ENCODE data around the gene SYVN1. TPM values are rescaled to one million over a fixed set of nuclear protein-coding genes. Genes with fewer than 3 reads are reported as not detected.

Gene SYVN1
- total RNA-seq, 1 experiment from 2014 or later: 45.9 TPM

DNA sequence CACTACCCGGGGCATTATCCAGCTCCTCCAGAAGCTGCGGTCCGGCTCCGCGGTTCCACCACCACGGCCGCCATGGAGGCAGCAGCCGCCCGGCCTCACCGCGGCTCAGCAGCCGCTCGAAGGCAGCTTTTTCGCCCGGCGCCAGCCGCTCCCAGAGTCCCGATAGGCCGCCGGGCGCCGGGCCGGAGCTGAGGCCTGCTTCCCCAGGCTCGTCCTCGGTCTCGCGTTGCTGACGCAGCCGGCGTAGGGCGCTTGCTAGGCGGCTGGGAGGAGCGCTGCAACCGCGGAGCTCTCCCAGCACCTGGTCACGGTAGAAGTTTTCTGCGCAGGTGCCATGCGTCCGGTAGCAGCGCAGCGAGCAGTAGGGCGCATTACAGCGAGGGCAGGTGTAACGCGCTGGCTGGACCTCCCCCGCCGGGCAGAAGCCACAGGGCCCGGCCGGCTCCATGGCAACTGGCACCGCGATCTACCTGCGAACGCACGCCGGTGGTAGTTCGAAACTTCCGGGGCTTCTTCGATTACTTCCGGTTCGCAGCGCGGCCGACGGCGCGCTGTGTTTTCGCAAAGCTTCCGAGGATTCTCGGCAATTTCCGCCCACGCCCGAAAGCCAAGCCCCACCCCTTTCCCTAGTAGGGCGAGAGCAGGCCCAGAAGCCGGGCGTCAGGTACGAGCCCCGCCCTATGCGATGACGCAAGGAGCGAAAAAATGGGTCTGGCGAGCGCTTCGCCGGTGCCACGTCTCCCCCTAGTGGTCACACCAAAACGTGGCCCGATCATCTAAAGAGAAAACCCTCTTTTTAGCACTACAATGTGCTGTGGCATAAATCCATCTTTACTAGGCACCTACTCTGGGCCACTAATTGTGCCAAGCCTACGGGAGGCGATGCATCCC lies 16.9 kb downstream of the SYVN1 start, which contains the start of gene ZNHIT2 (continued):
- TF ChIP-seq, protein P1, sequence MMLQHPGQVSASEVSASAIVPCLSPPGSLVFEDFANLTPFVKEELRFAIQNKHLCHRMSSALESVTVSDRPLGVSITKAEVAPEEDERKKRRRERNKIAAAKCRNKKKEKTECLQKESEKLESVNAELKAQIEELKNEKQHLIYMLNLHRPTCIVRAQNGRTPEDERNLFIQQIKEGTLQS (IDR thresholded peaks at IDR 0.05): no peak
- TF ChIP-seq FOSL1 (IDR thresholded peaks at IDR 0.05; ENCODE audit: low read depth) (no peak), EZH2 (IDR thresholded peaks at IDR 0.05) (no peak), ZFX (IDR thresholded peaks at IDR 0.05) (peak; percentile 100), EGR1 (IDR thresholded peaks at IDR 0.05; ENCODE audit: low read depth) (no peak), CEBPB (IDR thresholded peaks at IDR 0.05; ENCODE audit: low read depth) (no peak), RAD21 (IDR thresholded peaks at IDR 0.05; ENCODE audit: low read depth) (no peak)

DNA sequence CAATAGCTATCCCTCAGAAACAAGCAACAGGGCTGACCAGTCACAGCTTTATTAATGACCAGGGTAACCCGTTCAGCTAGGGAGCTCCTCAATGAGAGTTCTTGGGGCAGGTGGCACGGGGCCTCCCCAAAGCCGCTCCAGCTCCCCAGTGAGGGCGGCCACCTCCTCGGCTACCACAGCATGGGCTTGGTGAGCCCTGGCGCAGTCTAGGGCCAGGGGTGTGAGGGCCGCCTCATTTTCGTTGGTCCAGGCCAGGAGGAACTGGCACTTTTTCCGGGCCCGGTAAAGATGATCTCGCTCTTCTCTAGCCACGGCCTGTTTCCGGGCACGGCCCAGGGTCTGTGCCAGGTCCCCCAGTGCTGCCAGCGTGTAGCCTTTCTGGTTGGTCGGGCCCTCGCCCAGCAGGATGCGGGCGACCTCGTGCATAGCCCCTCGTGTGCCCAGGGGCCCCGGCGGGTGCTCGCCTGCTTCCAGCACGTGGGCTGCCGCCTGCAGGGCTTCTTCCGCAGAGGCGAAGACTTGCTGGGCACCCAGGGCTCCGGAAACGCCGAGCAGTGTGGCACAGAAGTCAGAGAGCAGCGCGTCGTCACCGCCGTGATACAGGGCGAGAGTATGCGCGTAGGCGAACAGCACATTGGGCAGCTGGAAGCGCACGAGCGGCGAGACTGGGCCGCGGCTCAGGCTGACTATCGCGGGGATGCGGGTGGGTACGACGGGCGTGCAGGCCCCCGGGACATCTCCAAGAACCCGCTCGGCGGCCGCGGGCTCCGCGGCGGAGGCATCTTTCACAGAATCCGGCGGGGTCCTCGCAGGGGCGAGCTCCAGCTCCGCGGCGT lies 17.7 kb downstream of the SYVN1 start:
- BruUV-seq (replicated peaks): no TSS peak
- ATAC-seq: peak; percentile 2; the same call in 1 of the 2 replicates
- ChIA-PET CTCF (interaction anchor here (1.0 kb wide), 1 partner anchor 102 kb away, joined by 3 read pairs; no protein-coding TSS in a partner anchor), RAD21 (ENCODE audit: low non-redundant PET in 1 of 2, low total read pairs in 2 of 2, uncharacterized antibody in 2 of 2, unreplicated experiment in 2 of 2) (interaction anchor here in 1 of 2 experiments (1.0 kb wide), 1 partner anchor 65 kb away, joined by 8 read pairs; the partner anchor contains the start of gene CAPN1), POLR2A (interaction anchor here (1.0 to 1.1 kb wide), 3 partner anchors 54 to 110 kb away, joined by 3 to 4 read pairs (median 3); partner anchors contain the start of gene SPDYC)
- intact Hi-C loops (cut with micrococcal nuclease): loop anchor here (5.0 to 10.0 kb wide), 3 partner anchors 104 to 329 kb away; partner anchors contain the start of genes ARL2 and ATG2A
- Histone ChIP-seq H2AFZ (ENCODE audit: low read depth, low read length, poor library complexity, severe bottlenecking) (no peak overlapping the region), H3K9me3 (ENCODE audit: control insufficient read depth in 1 of 2, insufficient read depth in 1 of 2, low read depth in 1 of 2, low read length in 2 of 2) (no peaks in the 10 kb centered on the region), H3K4me1 (ENCODE audit: control insufficient read depth in 1 of 2, insufficient read depth in 2 of 2, low read length in 2 of 2) (peaks cover 17 to 52% of the 10 kb centered on the region in 2 experiments; a peak in 3 of 4 replicates), H3K36me3 (ENCODE audit: control insufficient read depth in 1 of 2, insufficient read depth in 2 of 2, low read length in 2 of 2) (peaks cover 10 to 43% of the 10 kb centered on the region in 2 experiments), H3K27me3 (ENCODE audit: insufficient read depth, low read length) (no peaks in the 10 kb centered on the region), H3K4me2 (ENCODE audit: low read length) (peak overlapping the region; percentile 94), H3K9me2 (ENCODE audit: insufficient read depth) (no peaks in the 10 kb centered on the region), H3K4me3 (replicated peaks in 1 of 2; ENCODE audit: low read depth in 1 of 2, low read length in 2 of 2) (peak overlapping the region; percentile 88 to 90), H3K27ac (ENCODE audit: low read depth, low read length) (peak overlapping the region; percentile 95), H4K20me1 (ENCODE audit: insufficient read depth) (no peaks in the 10 kb centered on the region; the same call in 1 of the 2 replicates), H3K79me2 (ENCODE audit: insufficient read depth, low read length) (peaks cover 46% of the 10 kb centered on the region), H3K9ac (ENCODE audit: low read length) (peak overlapping the region; percentile 98)
- DNase-seq (ENCODE audit: low read depth, low spot score): no peak
- TF ChIP-seq, protein P2, sequence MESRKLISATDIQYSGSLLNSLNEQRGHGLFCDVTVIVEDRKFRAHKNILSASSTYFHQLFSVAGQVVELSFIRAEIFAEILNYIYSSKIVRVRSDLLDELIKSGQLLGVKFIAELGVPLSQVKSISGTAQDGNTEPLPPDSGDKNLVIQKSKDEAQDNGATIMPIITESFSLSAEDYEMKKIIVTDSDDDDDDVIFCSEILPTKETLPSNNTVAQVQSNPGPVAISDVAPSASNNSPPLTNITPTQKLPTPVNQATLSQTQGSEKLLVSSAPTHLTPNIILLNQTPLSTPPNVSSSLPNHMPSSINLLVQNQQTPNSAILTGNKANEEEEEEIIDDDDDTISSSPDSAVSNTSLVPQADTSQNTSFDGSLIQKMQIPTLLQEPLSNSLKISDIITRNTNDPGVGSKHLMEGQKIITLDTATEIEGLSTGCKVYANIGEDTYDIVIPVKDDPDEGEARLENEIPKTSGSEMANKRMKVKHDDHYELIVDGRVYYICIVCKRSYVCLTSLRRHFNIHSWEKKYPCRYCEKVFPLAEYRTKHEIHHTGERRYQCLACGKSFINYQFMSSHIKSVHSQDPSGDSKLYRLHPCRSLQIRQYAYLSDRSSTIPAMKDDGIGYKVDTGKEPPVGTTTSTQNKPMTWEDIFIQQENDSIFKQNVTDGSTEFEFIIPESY (IDR thresholded peaks at IDR 0.05; ENCODE audit: extremely low read depth, insufficient replicate concordance, low read length): no peak
- no peak for TF ChIP-seq FOSL1 (IDR thresholded peaks at IDR 0.05; ENCODE audit: low read depth)
- no peak for TF ChIP-seq CBX3 (IDR thresholded peaks at IDR 0.05; ENCODE audit: low read depth)
- TF ChIP-seq ZFX (IDR thresholded peaks at IDR 0.05): peak; percentile 96; the same call in 1 of the 2 replicates
- no peak for TF ChIP-seq ZNF274 (IDR thresholded peaks at IDR 0.05; ENCODE audit: low read depth, low read length)
- no peak for TF ChIP-seq SP1 (IDR thresholded peaks at IDR 0.05; ENCODE audit: low read depth)
- TF ChIP-seq TCF7L2 (IDR thresholded peaks at IDR 0.05; ENCODE audit: borderline replicate concordance, extremely low read depth, insufficient read depth, insufficient read length): peak; percentile 5
- no peak for TF ChIP-seq SRF (IDR thresholded peaks at IDR 0.05; ENCODE audit: low read depth)
- TF ChIP-seq EGR1 (IDR thresholded peaks at IDR 0.05; ENCODE audit: low read depth): no peak
- TF ChIP-seq, protein P3, sequence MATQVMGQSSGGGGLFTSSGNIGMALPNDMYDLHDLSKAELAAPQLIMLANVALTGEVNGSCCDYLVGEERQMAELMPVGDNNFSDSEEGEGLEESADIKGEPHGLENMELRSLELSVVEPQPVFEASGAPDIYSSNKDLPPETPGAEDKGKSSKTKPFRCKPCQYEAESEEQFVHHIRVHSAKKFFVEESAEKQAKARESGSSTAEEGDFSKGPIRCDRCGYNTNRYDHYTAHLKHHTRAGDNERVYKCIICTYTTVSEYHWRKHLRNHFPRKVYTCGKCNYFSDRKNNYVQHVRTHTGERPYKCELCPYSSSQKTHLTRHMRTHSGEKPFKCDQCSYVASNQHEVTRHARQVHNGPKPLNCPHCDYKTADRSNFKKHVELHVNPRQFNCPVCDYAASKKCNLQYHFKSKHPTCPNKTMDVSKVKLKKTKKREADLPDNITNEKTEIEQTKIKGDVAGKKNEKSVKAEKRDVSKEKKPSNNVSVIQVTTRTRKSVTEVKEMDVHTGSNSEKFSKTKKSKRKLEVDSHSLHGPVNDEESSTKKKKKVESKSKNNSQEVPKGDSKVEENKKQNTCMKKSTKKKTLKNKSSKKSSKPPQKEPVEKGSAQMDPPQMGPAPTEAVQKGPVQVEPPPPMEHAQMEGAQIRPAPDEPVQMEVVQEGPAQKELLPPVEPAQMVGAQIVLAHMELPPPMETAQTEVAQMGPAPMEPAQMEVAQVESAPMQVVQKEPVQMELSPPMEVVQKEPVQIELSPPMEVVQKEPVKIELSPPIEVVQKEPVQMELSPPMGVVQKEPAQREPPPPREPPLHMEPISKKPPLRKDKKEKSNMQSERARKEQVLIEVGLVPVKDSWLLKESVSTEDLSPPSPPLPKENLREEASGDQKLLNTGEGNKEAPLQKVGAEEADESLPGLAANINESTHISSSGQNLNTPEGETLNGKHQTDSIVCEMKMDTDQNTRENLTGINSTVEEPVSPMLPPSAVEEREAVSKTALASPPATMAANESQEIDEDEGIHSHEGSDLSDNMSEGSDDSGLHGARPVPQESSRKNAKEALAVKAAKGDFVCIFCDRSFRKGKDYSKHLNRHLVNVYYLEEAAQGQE (IDR thresholded peaks at IDR 0.05; ENCODE audit: low read depth): no peak
- TF ChIP-seq POLR2AphosphoS5 (IDR thresholded peaks at IDR 0.05; ENCODE audit: low read depth, low read length): peak; percentile 37
- TF ChIP-seq EZH2phosphoT487 (IDR thresholded peaks at IDR 0.05; ENCODE audit: borderline replicate concordance): no peak
